ENCODE results near the gene GFER. TPM values are rescaled to one million over a fixed set of nuclear protein-coding genes. Genes with fewer than 3 reads are reported as not detected.
"Not testable (repeated sequence)": the region's sequence is repeated elsewhere in the genome, so short reads cannot be mapped to it uniquely, and the experiment has no call there.

Gene GFER
- 75.7 and 85.5 TPM in 2 replicates for total RNA-seq (2014; rRNA removed; shearing (Covaris generic))
- polyA plus RNA-seq (2015; cell fraction: cytosol; rRNA removed), result 23.8 and 25.5 TPM in 2 replicates
- 23.7 and 25.7 TPM in 2 replicates for polyA plus RNA-seq (2015; cell fraction: nucleus; rRNA removed)

GRCh38 chr16:1983544-1984346 is at the start of gene GFER:
TSS of gene GFER (plus strand) at chr16:1984193. CDS start at chr16:1984219, 26 bp downstream.
- DNase-seq (ENCODE audit: low read depth), result peak; percentile 88

GRCh38 chr16:1936945-1937479 is 47.0 kb upstream of the GFER start:
- no peak for DNase-seq (ENCODE audit: low read depth)

- no peak for DNase-seq (ENCODE audit: low read depth)
Observed at GRCh38 chr16:1938316-1938715, 45.7 kb upstream of the GFER start.

GRCh38 chr16:1938910-1939309 is 45.1 kb upstream of the GFER start:
- DNase-seq (ENCODE audit: low read depth), result no peak

- not testable (repeated sequence) for DNase-seq (ENCODE audit: low read depth)
Observed at GRCh38 chr16:1939833-1940232, 44.2 kb upstream of the GFER start.

GRCh38 chr16:1940273-1941161 is 43.5 kb upstream of the GFER start:
- DNase-seq (ENCODE audit: low read depth), result no peak

- DNase-seq (ENCODE audit: low read depth), result peak; percentile 83
Observed at GRCh38 chr16:1941162-1942046, 42.6 kb upstream of the GFER start.

- peak; percentile 36 for DNase-seq (ENCODE audit: low read depth)
Observed at GRCh38 chr16:1942047-1942809, 41.8 kb upstream of the GFER start.

GRCh38 chr16:1942810-1943726 is 40.9 kb upstream of the GFER start, which contains the start of gene MSRB1:
TSS of gene MSRB1 (minus strand) at chr16:1943199. CDS start at chr16:1943156, 43 bp downstream.
- peak; percentile 93 for DNase-seq (ENCODE audit: low read depth)

- no peak for DNase-seq (ENCODE audit: low read depth)
Observed at GRCh38 chr16:1944612-1945199, 39.3 kb upstream of the GFER start.

- DNase-seq (ENCODE audit: low read depth), result no peak
Observed at GRCh38 chr16:1945559-1946391, 38.2 kb upstream of the GFER start.

GRCh38 chr16:1946495-1947368 is 37.3 kb upstream of the GFER start:
- no peak for DNase-seq (ENCODE audit: low read depth)

- DNase-seq (ENCODE audit: low read depth), result no peak
Observed at GRCh38 chr16:1947369-1947670, 36.7 kb upstream of the GFER start.

GRCh38 chr16:1949507-1949906 is 34.5 kb upstream of the GFER start:
- DNase-seq (ENCODE audit: low read depth), result no peak

- DNase-seq (ENCODE audit: low read depth), result no peak
Observed at GRCh38 chr16:1950047-1950446, 33.9 kb upstream of the GFER start.

- no peak for DNase-seq (ENCODE audit: low read depth)
Observed at GRCh38 chr16:1950559-1950958, 33.4 kb upstream of the GFER start.

- no peak for DNase-seq (ENCODE audit: low read depth)
Observed at GRCh38 chr16:1953734-1954133, 30.3 kb upstream of the GFER start.
